Upper lobe of left lung (tissue), 4 donors: Measurements from ENCODE around the gene BMAL1.

ENCODE experiments used
- CTCF ChIP-seq, 6 experiments: fragments of 450-650 bp in 4 of 6; fragments of 200-600 bp in 2 of 6; sonication (generic) in 2 of 6; IDR thresholded peaks; one replicate each; pipeline ENCODE4 v1.5.1; 2016 to 2019; ENCODE audit warnings: antibody characterized with exemption in 6 of 6
- POLR2A ChIP-seq, 4 donors: fragments of 450-650 bp; IDR thresholded peaks; one replicate each; pipeline ENCODE4 v1.5.1; 2016 to 2017; ENCODE audit warnings: antibody characterized with exemption in 4 of 4, mild to moderate bottlenecking in 2 of 4

GRCh38 chr11:13415201-13415600, 137.6 kb downstream of the BMAL1 start:
- TF ChIP-seq POLR2A (IDR thresholded peaks at IDR 0.05): no peak
- TF ChIP-seq CTCF (IDR thresholded peaks at IDR 0.05): no peak
